ENCODE results near the gene LMF1.

DNA sequence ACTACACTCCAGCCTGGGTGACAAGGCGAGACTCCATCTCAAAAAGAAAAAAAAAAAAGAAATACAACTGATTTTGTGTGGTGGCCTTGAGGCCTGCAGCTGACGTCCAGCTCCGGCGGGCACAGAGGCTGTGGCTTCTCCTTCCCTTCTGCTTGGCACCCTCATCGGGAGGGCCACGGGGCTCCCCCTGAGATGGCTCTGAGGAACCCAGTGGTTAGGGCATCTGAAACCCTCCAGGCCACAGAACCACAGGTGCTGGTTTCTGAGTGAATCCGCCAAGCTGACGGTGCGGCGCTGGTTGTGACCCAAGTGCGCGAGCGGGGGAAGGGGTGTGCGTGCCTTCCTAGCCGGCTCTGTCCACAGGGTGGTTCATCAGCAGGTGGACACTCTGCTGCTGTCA lies 63.4 kb downstream of the LMF1 start:
- TF ChIP-seq POLR2A (IDR thresholded peaks at IDR 0.05; ENCODE audit: low read depth, low read length): no peak
- no peak for TF ChIP-seq POLR2AphosphoS5 (IDR thresholded peaks at IDR 0.05; ENCODE audit: low read depth, low read length)
- no peak for TF ChIP-seq TAF1 (IDR thresholded peaks at IDR 0.05; ENCODE audit: low read depth, low read length)

Measured in GM12891 (cell line).